GM21717 (cell line): Measurements from ENCODE around the gene LTC4S.
"Not testable (repeated sequence)": the region's sequence is repeated elsewhere in the genome, so short reads cannot be mapped to it uniquely, and the experiment has no call there.

Experiments used
- ATAC-seq: cut with Tn5 transposase; IDR thresholded peaks from one replicate; pipeline ENCODE4 v1.9.1; 2021; ENCODE audit warnings: mild to moderate bottlenecking, moderate library complexity; ENCODE audit not compliant: unreplicated experiment

Gene LTC4S

GRCh38 chr5:179793468-179794139 lies at the start of gene LTC4S:
LTC4S (plus strand) TSS chr5:179793986; CDS start chr5:179794081, 95 bp downstream.
- ATAC-seq = no peak

GRCh38 chr5:179744106-179744505 lies 49.7 kb upstream of the LTC4S start:
- ATAC-seq = not testable (repeated sequence)

GRCh38 chr5:179746872-179747271 lies 46.9 kb upstream of the LTC4S start:
- ATAC-seq = no peak

GRCh38 chr5:179747811-179748210 lies 46.0 kb upstream of the LTC4S start:
- no peak for ATAC-seq

GRCh38 chr5:179749857-179750508 lies 43.8 kb upstream of the LTC4S start:
- ATAC-seq = no peak

- no peak for ATAC-seq
Observed at GRCh38 chr5:179753971-179754370, 39.8 kb upstream of the LTC4S start.

DNA sequence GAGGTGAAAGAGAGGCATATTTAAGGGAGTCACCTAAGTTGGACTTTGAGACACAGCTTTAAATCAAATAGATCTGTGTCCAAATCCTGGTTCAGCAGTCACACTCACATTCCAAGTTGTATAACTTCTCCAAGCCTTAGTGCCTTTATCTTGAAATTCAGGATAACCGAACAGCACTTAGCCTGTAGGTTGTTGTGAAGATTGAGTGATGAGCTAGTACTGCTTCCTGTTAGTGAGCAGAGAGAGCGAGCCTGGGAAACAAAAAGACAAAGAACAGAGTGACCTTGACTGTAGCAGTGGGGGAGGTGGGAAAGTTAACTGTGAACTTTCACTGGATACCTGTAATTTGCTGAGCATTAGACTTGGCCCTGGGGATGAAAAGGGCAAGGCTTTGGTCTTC lies 38.8 kb upstream of the LTC4S start:
- no peak for ATAC-seq

- no peak for ATAC-seq
Observed at GRCh38 chr5:179758955-179759354, 34.8 kb upstream of the LTC4S start.

GRCh38 chr5:179759581-179760551 lies 33.9 kb upstream of the LTC4S start:
- ATAC-seq = no peak

- peak; percentile 44 for ATAC-seq
Observed at GRCh38 chr5:179762079-179762780, 31.6 kb upstream of the LTC4S start.

- ATAC-seq = no peak
Observed at GRCh38 chr5:179762781-179763176, 31.0 kb upstream of the LTC4S start.

GRCh38 chr5:179763215-179763945 lies 30.4 kb upstream of the LTC4S start:
- peak; percentile 53 for ATAC-seq

DNA sequence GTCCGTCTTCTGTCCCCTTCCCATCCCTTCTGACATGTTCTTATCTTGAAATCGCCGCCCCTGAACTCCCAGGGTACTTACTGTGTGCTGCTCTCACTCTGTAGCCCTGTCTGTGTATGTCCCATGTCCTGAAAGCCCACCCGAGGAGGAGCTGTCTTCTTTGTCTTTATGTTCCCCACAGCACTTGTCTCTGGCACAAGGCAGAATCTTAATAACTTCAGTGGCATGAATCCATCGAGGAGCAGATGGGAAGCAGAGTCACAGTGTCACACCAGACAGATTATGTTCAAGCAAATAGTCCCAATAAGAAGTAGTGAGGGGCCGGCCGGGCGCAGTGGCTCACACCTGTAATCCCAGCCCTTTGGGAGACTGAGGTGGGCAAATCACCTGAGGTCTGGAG lies 29.7 kb upstream of the LTC4S start:
- ATAC-seq = no peak

- no peak for ATAC-seq
Observed at GRCh38 chr5:179765400-179765799, 28.4 kb upstream of the LTC4S start.

DNA sequence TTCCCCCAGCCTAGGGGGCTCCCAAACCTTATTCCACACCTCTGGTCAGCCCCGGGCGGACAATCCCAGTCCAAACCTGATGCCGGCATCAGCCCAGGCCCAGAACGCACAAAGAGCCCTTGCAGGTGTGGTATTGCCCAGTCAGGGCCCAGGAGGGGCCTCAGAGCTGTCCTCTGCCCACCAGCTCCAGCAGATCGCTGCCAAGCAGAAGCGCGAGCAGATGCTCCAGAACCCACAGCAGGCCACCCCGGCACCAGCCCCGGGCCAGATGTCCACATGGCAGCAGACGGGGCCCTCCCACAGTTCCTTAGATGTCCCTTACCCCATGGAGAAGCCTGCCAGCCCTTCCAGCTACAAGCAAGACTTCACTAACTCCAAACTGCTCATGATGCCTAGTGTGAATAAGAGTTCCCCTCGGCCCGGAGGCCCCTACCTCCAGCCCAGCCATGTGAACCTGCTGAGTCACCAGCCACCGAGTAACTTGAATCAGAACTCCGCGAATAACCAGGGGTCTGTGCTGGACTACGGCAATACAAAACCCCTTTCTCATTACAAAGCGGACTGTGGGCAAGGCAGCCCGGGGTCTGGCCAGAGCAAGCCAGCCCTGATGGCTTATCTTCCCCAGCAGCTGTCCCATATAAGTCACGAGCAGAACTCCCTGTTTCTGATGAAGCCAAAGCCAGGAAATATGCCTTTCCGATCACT lies 27.6 kb upstream of the LTC4S start:
- no peak for ATAC-seq

DNA sequence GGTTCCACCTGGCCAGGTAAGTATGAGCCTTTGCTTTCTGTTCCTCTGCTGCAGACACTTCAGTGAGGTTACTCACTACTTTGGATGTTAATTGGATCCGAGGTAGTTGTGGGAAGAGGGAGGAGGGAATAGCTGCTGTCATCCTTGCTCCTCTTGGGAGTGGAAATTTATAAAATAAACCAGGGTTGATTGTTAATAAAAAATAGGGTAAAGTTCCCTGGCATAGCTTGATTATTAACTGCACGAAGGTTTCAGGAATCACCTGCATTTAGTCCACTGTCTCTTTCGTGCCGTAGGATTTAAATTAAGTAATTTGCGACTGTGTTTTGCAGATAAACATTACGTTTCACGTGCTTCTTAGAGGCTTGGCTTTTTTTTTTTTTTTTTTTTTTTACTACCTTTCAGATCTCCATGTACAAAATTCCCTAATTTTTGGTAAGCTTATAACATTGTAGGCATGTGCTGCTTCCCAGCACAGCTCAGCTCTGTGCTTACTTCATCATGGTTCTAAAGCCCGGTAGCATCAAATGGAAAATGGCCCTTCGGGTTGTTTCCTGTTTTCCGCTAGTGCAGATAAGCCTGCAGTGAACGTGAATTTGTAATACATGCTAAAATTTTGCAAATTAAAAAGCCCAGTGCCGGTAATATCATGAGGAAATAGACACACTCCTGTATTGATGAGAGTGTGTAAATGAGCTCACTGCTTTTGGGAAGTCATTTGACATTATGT lies 26.9 kb upstream of the LTC4S start:
- ATAC-seq = no peak

DNA sequence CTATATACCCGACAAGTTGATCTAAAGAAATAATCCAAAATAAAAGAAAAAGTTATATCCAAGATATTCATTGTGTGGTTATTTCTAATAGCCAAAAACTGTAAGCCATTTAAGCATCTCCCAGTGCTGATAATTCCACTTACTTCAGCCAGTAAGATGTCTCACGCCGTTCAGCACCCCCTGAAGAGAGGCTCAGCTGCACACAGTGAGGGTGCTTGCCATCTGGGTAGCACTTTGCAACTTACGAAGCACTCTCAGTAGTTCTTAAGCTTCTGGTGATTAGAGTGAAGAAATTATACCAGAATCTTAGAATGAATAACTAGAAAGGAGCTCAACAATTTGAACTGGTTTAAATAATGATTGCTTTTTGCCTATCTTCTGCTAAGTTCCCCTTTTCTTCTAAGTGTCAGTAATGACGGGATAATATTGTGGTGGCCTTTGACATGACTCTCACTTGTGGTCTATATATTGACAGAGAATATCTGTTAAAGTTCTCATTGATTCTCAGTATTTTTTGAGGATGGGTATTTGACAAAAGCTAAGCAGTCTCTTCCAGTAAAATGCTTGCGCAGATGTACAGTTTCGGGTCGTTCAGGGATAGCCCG lies 26.2 kb upstream of the LTC4S start:
- no peak for ATAC-seq

- no peak for ATAC-seq
Observed at GRCh38 chr5:179768326-179769085, 25.3 kb upstream of the LTC4S start.
